Adipose tissue (tissue), 3 donors: Measurements from ENCODE around the gene NELFA. TPM values are rescaled to one million over a fixed set of nuclear protein-coding genes. Genes with fewer than 3 reads are reported as not detected.

ENCODE experiments used
- H3K27ac ChIP-seq: one replicate; pipeline ENCODE4 v1.5.1; 2013; ENCODE audit warnings: low read depth, low read length
- WGBS, 3 donors: extraction: QIAGEN DNeasy Blood & Tissue Kit; methylation state at CpG; one replicate each; pipeline ENCODE4 v1.1.7; 2013; 5-methylcytosine and 5-hydroxymethylcytosine counted together
- polyA plus RNA-seq, 3 donors: library from polyadenylated mRNA; stranded (reverse); fragments of 200-250 nt; gene quantifications; one replicate each; pipeline ENCODE4 v1.2.3, GENCODE V29; 2013
- donor health status: healthy with polysubstance abuse.
- donor health status: Bipolar disorder and iron deficiency.
- donor health status: healthy.

NELFA gene
- polyA plus RNA-seq, 3 donors = 13.5 to 20.5 (median 16.9) TPM

GRCh38 chr4:1975391-1975801 lies 33.4 kb downstream of the NELFA start:
- H3K27ac ChIP-seq = no peak overlapping the region
- 89 to 95% (median 92%) methylated on average over 14 of the region's 14 CpGs for WGBS, 3 donors

- H3K27ac ChIP-seq = no peak overlapping the region
- WGBS, 3 donors = 93 to 96% (median 95%) methylated on average over 8 of the region's 8 CpGs
Observed at GRCh38 chr4:1974840-1975239, 33.9 kb downstream of the NELFA start.

GRCh38 chr4:1973661-1974060 lies 35.1 kb downstream of the NELFA start:
- 92 to 96% (median 93%) methylated on average over 18 of the region's 18 CpGs for WGBS, 3 donors
- H3K27ac ChIP-seq = no peak overlapping the region

DNA sequence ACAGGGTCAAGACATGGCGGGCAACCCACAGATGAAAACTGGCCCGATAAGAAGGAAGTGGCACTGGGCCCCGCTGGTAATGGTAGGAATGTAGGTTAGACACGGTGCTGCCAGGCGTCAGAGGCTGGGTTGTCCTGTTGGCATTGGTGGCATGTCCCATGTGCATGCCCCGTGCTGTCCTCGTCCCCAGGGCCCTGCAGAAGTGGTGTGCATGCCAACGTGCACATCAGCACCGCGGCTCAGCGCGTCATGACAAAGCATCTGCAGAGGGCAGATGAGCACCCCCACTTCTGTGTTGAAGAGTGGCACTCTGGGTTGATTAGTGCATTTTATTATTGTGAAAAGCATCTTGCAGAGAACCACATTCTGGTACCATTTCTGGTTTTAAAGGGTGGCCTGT lies 35.6 kb downstream of the NELFA start:
- no peak overlapping the region for H3K27ac ChIP-seq
- 94 to 97% (median 95%) methylated on average over 12 of the region's 12 CpGs for WGBS, 3 donors

- no peak overlapping the region for H3K27ac ChIP-seq
- WGBS, 3 donors = 94 to 95% (median 95%) methylated on average over 10 of the region's 10 CpGs
Observed at GRCh38 chr4:1972414-1972813, 36.4 kb downstream of the NELFA start.

DNA sequence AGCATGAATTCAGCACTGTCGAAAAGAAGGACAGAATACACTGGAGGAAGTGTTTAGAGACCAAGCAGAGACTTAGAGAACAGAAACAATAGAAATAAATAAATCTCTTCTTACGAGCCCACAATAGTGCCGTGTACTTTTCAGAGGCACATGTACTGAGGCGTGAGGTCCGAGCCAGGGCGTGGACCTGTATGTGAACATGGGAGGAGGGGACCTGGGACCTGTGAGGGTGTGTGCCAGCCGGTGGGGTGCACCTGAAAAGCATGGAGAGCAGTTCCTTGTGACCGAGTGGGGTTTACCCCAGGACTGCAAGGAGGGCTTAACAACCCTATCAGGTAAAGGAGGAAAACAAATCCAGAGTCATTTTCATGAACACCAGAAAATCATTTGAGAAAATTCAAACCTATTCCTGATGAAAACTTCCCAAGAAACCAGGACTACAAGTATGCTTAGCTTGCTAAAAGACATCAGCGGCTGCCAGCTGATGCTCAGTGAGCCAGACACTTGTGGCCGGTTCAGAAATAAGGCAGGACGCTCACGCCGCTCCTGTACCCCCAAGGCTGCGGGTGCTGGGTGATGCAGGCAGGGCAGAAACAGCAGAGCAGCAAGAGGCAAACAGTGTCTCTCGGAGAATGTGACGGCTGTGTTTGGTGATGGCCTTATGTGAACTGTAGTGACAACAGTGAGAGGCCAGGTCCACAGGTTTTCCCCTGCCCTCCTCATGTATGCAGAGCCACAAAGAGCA lies 37.1 kb downstream of the NELFA start:
- H3K27ac ChIP-seq = no peak overlapping the region
- WGBS, 3 donors = 91 to 97% (median 95%) methylated on average over 16 of the region's 16 CpGs

DNA sequence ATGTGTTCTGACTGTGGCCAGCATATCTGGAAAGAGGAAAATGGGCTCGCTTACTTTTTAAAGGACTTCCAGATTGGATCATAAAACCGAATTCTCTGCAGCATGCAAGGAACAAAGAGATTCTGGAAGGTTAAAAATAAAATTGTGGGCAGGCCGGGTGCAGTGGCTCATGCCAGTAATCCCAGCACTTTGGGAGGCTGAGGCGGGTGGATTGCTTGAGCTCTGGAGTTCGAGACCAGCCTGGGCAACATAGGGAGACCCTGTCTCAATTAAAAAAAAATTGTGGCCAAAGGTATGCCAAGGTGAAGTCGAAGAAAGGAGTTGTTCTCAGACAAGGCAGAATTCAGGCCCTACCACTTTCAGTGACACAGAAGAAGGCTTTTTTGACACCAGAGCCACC lies 37.8 kb downstream of the NELFA start:
- WGBS, 3 donors = 93 to 96% (median 95%) methylated on average over 6 of the region's 6 CpGs

GRCh38 chr4:1969928-1970723 lies 38.6 kb downstream of the NELFA start:
- WGBS, 3 donors = 95 to 97% (median 96%) methylated on average over 17 of the region's 17 CpGs
- no peak overlapping the region for H3K27ac ChIP-seq

More for the DNA sequence above, 37.8 kb downstream of the NELFA start:
- H3K27ac ChIP-seq = no peak overlapping the region

GRCh38 chr4:1968686-1969295 lies 40.0 kb downstream of the NELFA start:
- WGBS, 3 donors = 93 to 96% (median 96%) methylated on average over 7 of the region's 7 CpGs

DNA sequence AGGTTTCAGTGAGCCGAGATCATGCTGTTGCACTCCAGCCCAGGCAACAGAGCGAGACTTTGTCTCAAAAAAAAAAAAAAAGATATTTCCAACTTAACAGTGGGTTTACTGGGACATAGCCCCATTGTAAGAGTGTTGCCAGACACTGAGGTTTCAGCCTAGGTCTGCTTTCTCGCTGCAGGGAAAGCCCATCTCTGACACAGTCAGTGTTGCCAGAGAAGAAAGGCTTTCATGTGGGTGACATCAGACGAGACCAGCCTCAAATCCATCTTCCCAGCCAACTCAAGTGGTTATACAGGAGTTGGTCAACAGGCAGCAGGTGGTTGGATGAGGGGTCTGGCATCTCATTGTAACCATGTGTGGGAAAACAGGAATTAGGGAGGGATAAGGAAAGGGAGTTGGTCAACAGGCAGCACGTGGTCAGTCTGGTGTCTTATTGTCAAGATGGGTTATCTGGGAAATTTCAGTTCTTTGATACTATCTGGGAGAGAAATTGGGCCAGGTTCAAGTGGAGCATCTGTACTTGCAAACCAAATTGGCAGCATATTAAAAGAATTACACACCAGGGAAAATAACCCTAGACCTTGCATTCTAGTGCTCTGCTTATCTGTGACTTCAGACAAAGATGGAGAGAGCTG lies 41.1 kb downstream of the NELFA start:
- no peak overlapping the region for H3K27ac ChIP-seq
- 82 to 92% (median 86%) methylated on average over 5 of the region's 5 CpGs for WGBS, 3 donors

More at GRCh38 chr4:1968686-1969295, 40.0 kb downstream of the NELFA start:
- H3K27ac ChIP-seq = no peak overlapping the region

DNA sequence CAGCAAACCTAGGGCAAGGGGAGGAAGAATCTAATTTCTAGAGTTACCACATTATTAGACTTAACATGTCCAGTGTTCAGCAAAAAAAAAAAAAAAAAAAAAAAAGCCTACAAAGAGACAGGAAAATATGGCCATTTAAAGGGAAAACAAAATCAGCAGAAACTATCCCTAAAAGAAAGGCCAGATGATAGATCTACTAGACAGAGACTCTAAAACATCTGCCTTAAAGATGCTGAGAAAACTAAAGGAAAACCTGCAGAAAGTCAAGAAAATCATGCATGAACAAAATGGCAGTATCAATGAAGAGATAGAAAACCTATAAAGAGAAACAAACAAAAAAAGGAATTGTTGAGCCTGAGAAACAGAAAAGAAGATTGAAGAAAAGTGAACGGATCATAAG lies 43.8 kb downstream of the NELFA start:
- WGBS, 3 donors = 94 to 100% (median 97%) methylated on average over 1 of the region's 1 CpG
- H3K27ac ChIP-seq = no peak overlapping the region

GRCh38 chr4:1964443-1964842 lies 44.3 kb downstream of the NELFA start:
- 56 to 87% (median 84%) methylated on average over 6 of the region's 6 CpGs for WGBS, 3 donors
- no peak overlapping the region for H3K27ac ChIP-seq

DNA sequence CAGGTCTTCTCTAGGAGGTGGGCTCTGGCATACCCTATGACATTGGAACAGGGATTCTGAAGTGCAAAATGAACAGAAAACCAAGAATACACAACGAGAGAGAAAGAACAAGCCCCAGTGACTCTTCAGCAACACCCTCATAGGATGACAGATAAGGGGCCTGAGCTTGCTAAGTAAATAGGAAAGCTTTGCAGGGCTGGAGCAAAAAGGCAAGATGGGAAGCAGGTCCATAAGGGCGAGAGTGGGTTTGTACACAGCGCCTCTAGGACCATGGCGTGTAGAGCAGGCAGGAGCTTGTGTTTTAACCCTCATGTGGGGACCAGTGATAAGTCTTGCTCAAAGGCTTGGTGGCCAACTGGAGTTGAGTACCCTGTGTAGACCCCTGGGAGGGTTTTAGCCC lies 45.8 kb downstream of the NELFA start:
- H3K27ac ChIP-seq = no peak overlapping the region
- WGBS, 3 donors = 94 to 96% (median 95%) methylated on average over 4 of the region's 4 CpGs

DNA sequence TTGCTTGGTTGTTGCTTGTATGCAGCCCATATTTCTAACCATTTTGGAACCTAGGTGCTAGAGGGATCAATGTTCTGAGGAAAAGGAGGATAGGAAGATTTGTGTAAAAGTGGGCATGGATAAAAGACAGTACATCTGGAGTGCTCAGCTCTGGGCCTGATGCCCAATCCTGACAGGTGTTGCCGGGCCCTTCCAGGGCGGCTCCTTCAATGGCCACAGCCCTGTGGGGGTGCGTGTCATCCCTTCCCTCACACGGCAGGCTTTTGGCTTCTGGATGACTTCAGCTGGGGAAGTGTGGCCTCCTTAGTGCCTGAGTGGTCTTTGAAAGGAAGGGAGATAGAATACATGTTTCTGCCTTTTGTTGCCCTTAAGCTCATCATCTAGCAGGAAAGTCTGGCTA lies 47.2 kb downstream of the NELFA start:
- 82 to 83% (median 83%) methylated on average over 4 of the region's 4 CpGs for WGBS, 3 donors
- H3K27ac ChIP-seq = no peak overlapping the region

- 75 to 97% (median 95%) methylated on average over 15 of the region's 15 CpGs for WGBS, 3 donors
- H3K27ac ChIP-seq = no peak overlapping the region
Observed at GRCh38 chr4:1961038-1961437, 47.7 kb downstream of the NELFA start.

DNA sequence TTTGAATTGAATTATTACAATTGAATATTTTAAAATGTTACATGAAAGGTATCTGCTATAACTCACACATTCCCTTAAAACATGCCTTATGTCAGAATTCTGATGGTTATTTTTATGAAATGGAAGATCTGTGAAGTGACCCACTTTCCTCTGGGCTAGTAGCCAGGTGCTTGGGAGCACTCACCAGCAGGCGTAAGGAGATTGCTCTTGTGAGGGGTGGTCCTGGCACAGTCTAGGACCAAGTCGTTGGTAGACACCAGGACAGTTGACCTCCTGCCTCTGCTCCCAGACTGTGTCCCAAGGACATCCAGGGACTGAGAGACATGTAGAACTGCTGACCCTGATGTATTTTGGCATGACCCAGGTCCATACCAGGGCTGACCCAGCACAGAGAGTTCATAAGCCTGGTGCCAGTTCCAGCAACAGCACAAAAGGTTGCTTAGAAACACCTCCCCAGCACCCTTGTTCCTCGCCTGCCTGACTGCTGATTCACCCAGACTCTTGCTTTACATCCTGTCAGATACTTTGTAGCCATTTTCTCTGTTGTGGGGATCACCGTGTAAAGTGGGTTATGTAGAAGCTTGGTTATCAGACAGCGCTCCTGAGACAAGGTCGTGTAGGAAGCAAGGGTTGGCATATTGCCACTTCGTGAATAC lies 48.5 kb downstream of the NELFA start:
- WGBS, 3 donors = 55 to 83% (median 83%) methylated on average over 7 of the region's 7 CpGs
- H3K27ac ChIP-seq = no peak overlapping the region

DNA sequence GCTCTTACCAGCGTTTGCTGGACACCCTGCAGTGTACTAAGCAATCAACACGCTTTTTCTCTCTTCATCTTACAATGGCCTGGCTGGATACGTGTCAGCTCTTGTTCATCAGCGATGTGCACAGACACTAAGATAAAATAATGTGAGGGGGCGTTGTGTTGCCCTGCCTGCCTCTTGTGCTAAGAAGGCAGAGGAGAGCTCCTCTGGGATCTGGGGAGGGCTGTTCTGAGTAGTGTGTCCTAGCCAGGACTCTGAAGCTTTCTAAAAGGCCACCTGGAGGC lies 49.7 kb downstream of the NELFA start:
- H3K27ac ChIP-seq = no peak overlapping the region
- 90 to 94% (median 94%) methylated on average over 5 of the region's 5 CpGs for WGBS, 3 donors

DNA sequence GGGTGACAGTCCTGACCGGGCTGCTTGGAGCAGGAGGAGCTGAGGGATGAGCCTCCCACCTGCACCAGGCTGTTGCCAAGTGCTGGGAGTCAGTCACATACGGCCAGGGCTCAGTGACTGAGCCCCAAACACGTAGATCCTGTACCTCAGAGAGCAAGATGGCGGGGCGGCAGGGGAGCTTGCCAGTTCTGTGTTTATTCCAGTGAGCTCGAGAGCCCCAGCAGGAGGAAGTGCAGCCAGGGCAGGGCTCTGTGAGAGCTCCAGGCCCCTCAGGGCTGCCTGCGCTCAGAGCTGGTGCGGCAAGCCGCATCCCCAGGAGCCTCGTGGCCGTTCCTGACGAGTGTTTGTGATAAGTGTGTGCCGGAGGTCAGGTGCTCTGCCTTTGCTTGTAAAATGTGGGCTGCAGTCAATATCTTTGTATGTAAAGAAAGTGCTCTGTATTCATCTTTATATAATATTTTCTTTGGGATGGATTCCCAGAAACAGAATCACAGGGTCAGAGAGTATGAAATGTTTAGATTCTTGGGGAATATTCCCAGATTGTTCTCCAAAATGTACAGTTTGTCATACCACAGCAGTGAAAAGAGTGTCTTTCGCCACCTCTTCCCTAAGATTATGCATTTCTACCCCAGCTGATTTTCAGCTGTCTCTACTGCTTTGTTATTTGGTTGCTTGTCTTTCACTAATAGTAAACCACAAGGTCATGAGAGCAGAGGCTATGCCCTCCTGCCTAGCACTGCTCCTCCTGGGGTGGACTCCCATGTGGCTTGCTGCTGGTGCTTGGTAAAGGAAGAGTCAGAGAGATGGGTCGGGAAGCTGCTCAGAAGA lies 50.3 kb downstream of the NELFA start:
- H3K27ac ChIP-seq = no peak overlapping the region
- WGBS, 3 donors = 89 to 93% (median 91%) methylated on average over 15 of the region's 15 CpGs
